Vagina (tissue), 2 donors: ENCODE measurements around the gene MYRIP. TPM values are rescaled to one million over a fixed set of nuclear protein-coding genes. Genes with fewer than 3 reads are reported as not detected.

Source experiments
- DNase-seq, 2 donors: peaks; one replicate each; pipeline ENCODE4 v3.0.0-alpha.2; 2017; ENCODE audit errors: extremely low spot score in 2 of 2
- H3K27ac ChIP-seq: fragments of 200-600 bp; sonication (generic); one replicate; pipeline ENCODE4 v1.5.1; 2019
- H3K27me3 ChIP-seq: fragments of 200-600 bp; sonication (generic); one replicate; pipeline ENCODE4 v1.5.1; 2019
- H3K36me3 ChIP-seq, 2 donors: fragments of 200-600 bp; sonication (generic); one replicate each; pipeline ENCODE4 v1.5.1; 2017 to 2019
- H3K4me1 ChIP-seq: fragments of 200-600 bp; sonication (generic); one replicate; pipeline ENCODE4 v1.5.1; 2019
- H3K4me3 ChIP-seq, 2 donors: fragments of 200-600 bp; sonication (generic); 1 replicate in 1 of 2; 2 replicates in 1 of 2; pipeline ENCODE4 v1.5.1; 2016 to 2019
- H3K9me3 ChIP-seq: fragments of 200-600 bp; sonication (generic); one replicate; pipeline ENCODE4 v1.5.1; 2019
- CTCF ChIP-seq, 3 experiments: fragments of 450-650 bp in 2 of 3; fragments of 200-600 bp in 1 of 3; sonication (generic) in 1 of 3; IDR thresholded peaks; one replicate each; pipeline ENCODE4 v1.5.1; 2017 to 2019; ENCODE audit warnings: antibody characterized with exemption in 3 of 3, mild to moderate bottlenecking in 2 of 3, moderate library complexity in 2 of 3
- POLR2A ChIP-seq, 2 donors: fragments of 450-650 bp; IDR thresholded peaks; one replicate each; pipeline ENCODE4 v1.6.1; 2017; ENCODE audit warnings: antibody characterized with exemption in 2 of 2, mild to moderate bottlenecking in 2 of 2, moderate library complexity in 2 of 2
- POLR2AphosphoS5 ChIP-seq, 2 donors: sonication (generic); formaldehyde crosslinking; IDR thresholded peaks; one replicate each; pipeline ENCODE4 v1.9.0; 2017; ENCODE audit warnings: antibody characterized with exemption in 2 of 2, mild to moderate bottlenecking in 2 of 2, low read depth in 1 of 2; ENCODE audit not compliant: insufficient read depth in 1 of 2
- intact Hi-C: fragments of 100-400 bp; cut with DNase I; formaldehyde crosslinking; loops from one replicate; pipeline ENCODE4 v1.15.1; 2023
- total RNA-seq: library from RNA; depleted of rRNA; stranded (reverse); fragments of >200 nt; gene quantifications from one replicate; pipeline ENCODE4 v1.2.3, GENCODE V29; 2016

The MYRIP gene
- total RNA-seq, 1 donor from 2014 or later, result 7.4 TPM

DNA sequence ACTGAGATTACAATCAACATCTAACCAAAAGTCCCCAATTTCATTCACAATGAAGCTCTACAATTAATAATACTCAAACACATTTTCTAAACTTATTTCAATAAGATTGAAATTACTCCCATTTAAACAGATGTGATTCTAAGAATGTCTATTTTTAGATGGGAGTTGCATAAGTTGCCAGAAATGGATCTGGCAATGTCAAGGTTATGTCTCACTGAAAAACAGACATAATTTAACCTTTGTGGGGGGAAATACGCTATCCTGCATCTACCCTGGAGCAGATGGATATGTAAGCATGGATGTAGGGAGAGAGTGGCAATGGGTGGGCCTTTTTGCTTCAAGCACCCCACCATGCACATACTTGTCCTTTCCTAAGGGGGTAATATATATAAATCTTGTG, 493.4 kb downstream of the MYRIP start:
- intact Hi-C loops, result no loop called here

GRCh38 chr3:40304352-40304751, 494.9 kb downstream of the MYRIP start:
- no peaks in the 10 kb centered on the region for H3K27me3 ChIP-seq

More for the DNA sequence above, 493.4 kb downstream of the MYRIP start:
- DNase-seq, result no peak
- Histone ChIP-seq H3K4me3 (no peak overlapping the region), H3K9me3 (no peaks in the 10 kb centered on the region), H3K4me1 (no peaks in the 10 kb centered on the region), H3K27ac (no peak overlapping the region), H3K36me3 (no peaks in the 10 kb centered on the region), H3K27me3 (no peaks in the 10 kb centered on the region)
- TF ChIP-seq POLR2AphosphoS5 (IDR thresholded peaks at IDR 0.05; ENCODE audit: insufficient read depth in 1 of 2, low read depth in 1 of 2) (no peak), CTCF (IDR thresholded peaks at IDR 0.05) (no peak), POLR2A (IDR thresholded peaks at IDR 0.05) (no peak)

GRCh38 chr3:40306336-40306735, 496.9 kb downstream of the MYRIP start:
- H3K27ac ChIP-seq, result no peak overlapping the region
- no peak for DNase-seq
- H3K36me3 ChIP-seq, result peaks cover 0 to 3% of the 10 kb centered on the region in 2 donors
- H3K4me1 ChIP-seq, result peaks cover 14% of the 10 kb centered on the region
- H3K9me3 ChIP-seq, result no peaks in the 10 kb centered on the region
- intact Hi-C loops, result no loop called here
- H3K27me3 ChIP-seq, result no peaks in the 10 kb centered on the region
- H3K4me3 ChIP-seq, result no peak overlapping the region
- TF ChIP-seq POLR2AphosphoS5 (IDR thresholded peaks at IDR 0.05; ENCODE audit: insufficient read depth in 1 of 2, low read depth in 1 of 2) (no peak), POLR2A (IDR thresholded peaks at IDR 0.05) (no peak), CTCF (IDR thresholded peaks at IDR 0.05) (no peak)

More at GRCh38 chr3:40304352-40304751, 494.9 kb downstream of the MYRIP start:
- no peaks in the 10 kb centered on the region for H3K9me3 ChIP-seq
- DNase-seq, result no peak
- TF ChIP-seq CTCF (IDR thresholded peaks at IDR 0.05) (no peak), POLR2AphosphoS5 (IDR thresholded peaks at IDR 0.05; ENCODE audit: insufficient read depth in 1 of 2, low read depth in 1 of 2) (no peak), POLR2A (IDR thresholded peaks at IDR 0.05) (no peak)
- H3K27ac ChIP-seq, result no peak overlapping the region
- H3K36me3 ChIP-seq, result no peaks in the 10 kb centered on the region
- H3K4me3 ChIP-seq, result no peak overlapping the region
- peaks cover 7% of the 10 kb centered on the region for H3K4me1 ChIP-seq
- intact Hi-C loops, result no loop called here

- no peaks in the 10 kb centered on the region for H3K27me3 ChIP-seq
- no peak overlapping the region for H3K27ac ChIP-seq
- DNase-seq, result no peak
- intact Hi-C loops, result no loop called here
- peaks cover 23% of the 10 kb centered on the region for H3K4me1 ChIP-seq
- TF ChIP-seq POLR2AphosphoS5 (IDR thresholded peaks at IDR 0.05; ENCODE audit: insufficient read depth in 1 of 2, low read depth in 1 of 2) (no peak), CTCF (IDR thresholded peaks at IDR 0.05) (no peak), POLR2A (IDR thresholded peaks at IDR 0.05) (no peak)
- no peak overlapping the region for H3K4me3 ChIP-seq
- H3K9me3 ChIP-seq, result no peaks in the 10 kb centered on the region
- H3K36me3 ChIP-seq, result peaks cover 0 to 11% of the 10 kb centered on the region in 2 donors
These were observed 497.8 kb downstream of the MYRIP start for GRCh38 chr3:40307176-40307575.

- Histone ChIP-seq H3K27ac (peak overlapping the region; percentile 90), H3K36me3 (peaks cover 0 to 28% of the 10 kb centered on the region in 2 donors), H3K9me3 (no peaks in the 10 kb centered on the region), H3K4me1 (peaks cover 33% of the 10 kb centered on the region), H3K4me3 (peak overlapping the region; percentile 68 to 71), H3K27me3 (no peaks in the 10 kb centered on the region)
- TF ChIP-seq POLR2A (IDR thresholded peaks at IDR 0.05) (no peak), CTCF (IDR thresholded peaks at IDR 0.05) (no peak), POLR2AphosphoS5 (IDR thresholded peaks at IDR 0.05; ENCODE audit: insufficient read depth in 1 of 2, low read depth in 1 of 2) (no peak)
- peak in 1 of 2 donors; percentile 93 for DNase-seq
- intact Hi-C loops, result no loop called here
These were observed 499.5 kb downstream of the MYRIP start for GRCh38 chr3:40308725-40309417.
